CD14-positive monocyte (primary cell): ENCODE data around the gene C9orf153. TPM values are rescaled to one million over a fixed set of nuclear protein-coding genes. Genes with fewer than 3 reads are reported as not detected.

Experiments used
- DNase-seq, 3 donors: peaks; one replicate each; pipeline ENCODE4 v3.0.0-alpha.2; 2011 to 2022
- H2AFZ ChIP-seq: 2 replicates; pipeline ENCODE4 v1.6.0; 2012; ENCODE audit warnings: mild to moderate bottlenecking, low read depth, low read length, inconsistent platforms; ENCODE audit not compliant: insufficient read depth, poor library complexity, severe bottlenecking
- H3K27ac ChIP-seq, 2 donors: 1 replicate in 1 of 2; 2 replicates in 1 of 2; pipeline ENCODE4 v1.5.1; 2012 to 2013; ENCODE audit warnings: low read length in 2 of 2, control low read depth in 1 of 2, inconsistent platforms in 1 of 2, low read depth in 1 of 2, mild to moderate bottlenecking in 1 of 2
- H3K27me3 ChIP-seq, 2 donors: one replicate each; pipeline versions ENCODE4 v1.6.0 to v1.6.1; 2011 to 2013; ENCODE audit warnings: low read length in 2 of 2; ENCODE audit not compliant: control insufficient read depth in 2 of 2, insufficient read depth in 2 of 2
- H3K36me3 ChIP-seq, 2 donors: replicated peaks in 1 of 2; 1 replicate in 1 of 2; 2 replicates in 1 of 2; pipeline versions ENCODE4 v1.5.1 to v1.6.1; 2012 to 2013; ENCODE audit warnings: low read length in 2 of 2, control low read depth in 1 of 2, inconsistent platforms in 1 of 2, mild to moderate bottlenecking in 1 of 2; ENCODE audit not compliant: insufficient read depth in 2 of 2, control insufficient read depth in 1 of 2
- H3K4me1 ChIP-seq, 2 donors: 1 replicate in 1 of 2; 2 replicates in 1 of 2; pipeline versions ENCODE4 v1.5.1 to v1.6.1; 2012 to 2013; ENCODE audit warnings: low read length in 2 of 2, control low read depth in 1 of 2, inconsistent platforms in 1 of 2, mild to moderate bottlenecking in 1 of 2, moderate library complexity in 1 of 2; ENCODE audit not compliant: insufficient read depth in 2 of 2, control insufficient read depth in 1 of 2
- H3K4me2 ChIP-seq: replicated peaks from 2 replicates; pipeline ENCODE3; 2012; ENCODE audit warnings: low read length, moderate library complexity, mild to moderate bottlenecking; ENCODE audit not compliant: poor library complexity, severe bottlenecking; ENCODE audit errors: extremely low read depth
- H3K4me3 ChIP-seq, 3 experiments: fragments of 200-600 bp in 1 of 3; sonication (generic) in 1 of 3; replicated peaks in 1 of 3; 1 replicate in 2 of 3; 2 replicates in 1 of 3; pipeline ENCODE4 v1.5.1; 2011 to 2013; ENCODE audit warnings: low read length in 3 of 3, mild to moderate bottlenecking in 3 of 3, control low read depth in 2 of 3, low read depth in 2 of 3, inconsistent platforms in 1 of 3, moderate library complexity in 1 of 3
- H3K79me2 ChIP-seq: 2 replicates; pipeline ENCODE4 v1.6.0; 2012; ENCODE audit warnings: mild to moderate bottlenecking, control low read depth, inconsistent platforms, low read length, moderate library complexity; ENCODE audit not compliant: insufficient read depth
- H3K9ac ChIP-seq: 2 replicates; pipeline ENCODE4 v1.6.0; 2017; ENCODE audit warnings: low read length, mild to moderate bottlenecking; ENCODE audit not compliant: insufficient read depth, poor library complexity, severe bottlenecking
- H3K9me3 ChIP-seq, 2 donors: replicated peaks in 1 of 2; 1 replicate in 1 of 2; 2 replicates in 1 of 2; pipeline versions ENCODE4 v1.5.1 to v1.6.1; 2012 to 2013; ENCODE audit warnings: low read length in 2 of 2, control low read depth in 1 of 2; ENCODE audit not compliant: control insufficient read depth in 1 of 2, insufficient read depth in 1 of 2
- H4K20me1 ChIP-seq: 2 replicates; pipeline ENCODE4 v1.6.0; 2012; ENCODE audit warnings: mild to moderate bottlenecking, low read length, control low read depth, moderate library complexity; ENCODE audit not compliant: insufficient read depth
- H3K27ac Mint-ChIP-seq, 7 donors: one replicate each; pipeline ENCODE4 v1.8.0; 2020; ENCODE audit warnings: mild to moderate bottlenecking in 7 of 7, mixed read lengths in 7 of 7, moderate library complexity in 6 of 7, inconsistent platforms in 2 of 7
- H3K27me3 Mint-ChIP-seq, 3 donors: one replicate each; pipeline ENCODE4 v1.8.0; 2021 to 2022; ENCODE audit warnings: low read depth in 3 of 3, mild to moderate bottlenecking in 3 of 3, mixed read lengths in 3 of 3, moderate library complexity in 3 of 3, inconsistent platforms in 1 of 3
- H3K36me3 Mint-ChIP-seq, 2 donors: one replicate each; pipeline ENCODE4 v1.8.0; 2020; ENCODE audit warnings: mixed read lengths in 2 of 2, inconsistent platforms in 1 of 2, mild to moderate bottlenecking in 1 of 2
- H3K4me1 Mint-ChIP-seq: one replicate; pipeline ENCODE4 v1.8.0; 2020; ENCODE audit warnings: mild to moderate bottlenecking, mixed read lengths
- H3K4me3 Mint-ChIP-seq, 2 donors: one replicate each; pipeline ENCODE4 v1.8.0; 2020; ENCODE audit warnings: mild to moderate bottlenecking in 2 of 2, mixed read lengths in 2 of 2, moderate library complexity in 1 of 2
- H3K9me3 Mint-ChIP-seq, 7 donors: one replicate each; pipeline ENCODE4 v1.8.0; 2020 to 2022; ENCODE audit warnings: mixed read lengths in 7 of 7, mild to moderate bottlenecking in 6 of 7, moderate library complexity in 6 of 7, inconsistent platforms in 2 of 7
- WGBS: methylation state at CpG from one replicate; pipeline ENCODE4 v1.1.5; 2013; ENCODE audit warnings: missing lambda C conversion rate; ENCODE audit not compliant: insufficient coverage; 5-methylcytosine and 5-hydroxymethylcytosine counted together
- intact Hi-C, 2 donors: fragments of 100-400 bp; cut with micrococcal nuclease; formaldehyde crosslinking; loops; one replicate each; pipeline versions ENCODE4 v1.15.0 to v1.15.1; 2023
- polyA plus RNA-seq, 3 donors: library from polyadenylated mRNA; depleted of rRNA in 1 of 3; unstranded in 2 of 3; stranded (reverse) in 1 of 3; fragments of 300-500 nt in 2 of 3; fragments of >200 nt in 1 of 3; fragmentation: Illumina TruSeq in 2 of 3; gene quantifications; 1 replicate in 2 of 3; 2 replicates in 1 of 3; pipeline ENCODE4 v1.2.3, GENCODE V29; 2012 to 2021
- TF ChIP-seq, protein P1 (sequence below): fragments of 200-600 bp; IDR thresholded peaks from one replicate; pipeline ENCODE4 v1.8.0; 2022; ENCODE audit warnings: antibody characterized with exemption, mild to moderate bottlenecking

The C9orf153 gene
- polyA plus RNA-seq, 3 donors = not detected

DNA sequence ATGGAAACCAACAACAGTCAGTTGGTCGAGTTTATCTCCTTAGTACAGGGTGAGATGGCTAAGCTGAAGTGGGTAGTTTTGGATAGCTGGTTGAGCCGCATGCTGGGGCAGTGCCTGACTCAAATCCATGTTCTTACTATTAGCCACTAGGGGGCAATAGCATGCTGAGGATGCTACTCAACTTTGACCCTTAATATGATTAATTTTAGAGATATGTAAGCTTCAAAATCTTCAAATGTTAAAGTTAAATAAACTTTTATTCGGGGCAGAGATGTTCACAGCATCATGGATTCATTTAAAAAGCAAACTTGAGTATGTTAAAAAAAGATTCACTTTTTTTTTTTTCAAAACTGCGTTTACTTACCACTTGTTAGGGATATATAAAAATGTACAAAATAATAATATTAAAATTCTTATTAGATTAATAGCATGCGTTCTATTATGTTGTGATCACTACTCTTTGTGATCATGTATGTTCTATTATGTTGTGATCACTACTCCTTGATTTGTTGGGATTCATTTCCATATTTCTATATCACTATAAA lies 57.0 kb downstream of the C9orf153 start:
- no peak overlapping the region for H3K4me3 Mint-ChIP-seq
- H3K9me3 Mint-ChIP-seq = no peaks in the 10 kb centered on the region
- Histone ChIP-seq H3K4me3 (no peak overlapping the region), H3K36me3 (no peaks in the 10 kb centered on the region), H4K20me1 (no peaks in the 10 kb centered on the region), H3K9me3 (no peaks in the 10 kb centered on the region), H3K4me2 (no peak overlapping the region), H3K4me1 (no peaks in the 10 kb centered on the region), H2AFZ (no peak overlapping the region), H3K27ac (no peak overlapping the region), H3K79me2 (no peaks in the 10 kb centered on the region), H3K9ac (no peak overlapping the region), H3K27me3 (no peaks in the 10 kb centered on the region)
- peaks cover 4% of the 10 kb centered on the region for H3K4me1 Mint-ChIP-seq
- TF ChIP-seq, protein P1, sequence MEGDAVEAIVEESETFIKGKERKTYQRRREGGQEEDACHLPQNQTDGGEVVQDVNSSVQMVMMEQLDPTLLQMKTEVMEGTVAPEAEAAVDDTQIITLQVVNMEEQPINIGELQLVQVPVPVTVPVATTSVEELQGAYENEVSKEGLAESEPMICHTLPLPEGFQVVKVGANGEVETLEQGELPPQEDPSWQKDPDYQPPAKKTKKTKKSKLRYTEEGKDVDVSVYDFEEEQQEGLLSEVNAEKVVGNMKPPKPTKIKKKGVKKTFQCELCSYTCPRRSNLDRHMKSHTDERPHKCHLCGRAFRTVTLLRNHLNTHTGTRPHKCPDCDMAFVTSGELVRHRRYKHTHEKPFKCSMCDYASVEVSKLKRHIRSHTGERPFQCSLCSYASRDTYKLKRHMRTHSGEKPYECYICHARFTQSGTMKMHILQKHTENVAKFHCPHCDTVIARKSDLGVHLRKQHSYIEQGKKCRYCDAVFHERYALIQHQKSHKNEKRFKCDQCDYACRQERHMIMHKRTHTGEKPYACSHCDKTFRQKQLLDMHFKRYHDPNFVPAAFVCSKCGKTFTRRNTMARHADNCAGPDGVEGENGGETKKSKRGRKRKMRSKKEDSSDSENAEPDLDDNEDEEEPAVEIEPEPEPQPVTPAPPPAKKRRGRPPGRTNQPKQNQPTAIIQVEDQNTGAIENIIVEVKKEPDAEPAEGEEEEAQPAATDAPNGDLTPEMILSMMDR = peak; percentile 90
- H3K27ac Mint-ChIP-seq = no peak overlapping the region
- H3K27me3 Mint-ChIP-seq = peaks cover 0 to 7% (median 2%) of the 10 kb centered on the region in 3 donors
- WGBS = 0% methylated on average over 1 of the region's 5 CpGs
- peak; percentile 15 to 49 (median 40) for DNase-seq
- intact Hi-C loops = loop anchor here in 1 of 2 donors (5.0 kb wide), 1 partner anchor 1120 kb away; no protein-coding TSS in a partner anchor
- no peaks in the 10 kb centered on the region for H3K36me3 Mint-ChIP-seq

DNA sequence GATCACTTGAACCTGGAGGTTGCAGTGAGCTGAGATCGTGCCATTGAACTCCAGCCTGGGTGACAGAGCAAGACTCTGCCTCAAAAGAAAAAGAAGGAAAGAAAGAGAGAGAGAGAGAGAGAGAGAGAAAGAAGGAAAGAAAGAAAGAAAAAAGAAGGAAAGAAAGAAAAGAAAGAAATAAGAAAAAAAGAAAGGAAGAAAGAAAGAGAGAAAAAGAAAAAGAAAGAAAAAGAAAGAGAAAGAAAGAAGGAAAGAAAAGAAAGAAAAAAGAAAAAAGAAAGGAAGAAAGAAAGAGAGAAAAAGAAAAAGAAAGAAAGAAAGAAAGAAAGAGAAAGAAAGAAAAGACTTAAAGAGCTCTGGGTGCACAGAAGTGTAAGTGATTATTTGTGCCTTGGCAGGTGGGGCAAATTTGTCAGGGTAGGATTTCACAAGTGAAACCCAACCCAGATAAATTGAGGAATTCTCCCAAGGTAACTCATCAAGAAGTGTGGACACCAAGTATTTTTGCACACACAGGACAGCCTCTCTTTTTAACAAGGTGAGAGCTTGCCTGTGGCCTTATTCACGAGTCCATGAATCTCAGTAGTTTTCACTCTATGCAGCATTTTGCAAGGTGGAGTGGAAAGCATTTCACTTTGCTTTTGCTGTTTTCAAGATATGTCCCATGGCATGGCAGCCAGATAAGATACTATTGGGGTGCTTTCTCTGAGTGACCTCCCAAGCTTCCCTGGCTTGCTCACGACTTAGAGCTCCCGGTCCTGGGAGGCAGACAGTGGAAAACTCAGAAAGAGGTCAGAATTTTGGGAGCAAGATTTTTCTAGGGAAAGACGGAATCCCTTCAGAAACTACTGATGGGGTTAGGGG lies 57.8 kb downstream of the C9orf153 start:
- intact Hi-C loops = loop anchor here in 1 of 2 donors (5.0 kb wide), 1 partner anchor 1121 kb away; no protein-coding TSS in a partner anchor
- Histone ChIP-seq H4K20me1 (no peaks in the 10 kb centered on the region), H2AFZ (no peak overlapping the region), H3K4me2 (no peak overlapping the region), H3K27me3 (no peaks in the 10 kb centered on the region), H3K9ac (no peak overlapping the region), H3K4me3 (no peak overlapping the region), H3K27ac (no peak overlapping the region), H3K79me2 (no peaks in the 10 kb centered on the region), H3K36me3 (no peaks in the 10 kb centered on the region), H3K9me3 (no peaks in the 10 kb centered on the region), H3K4me1 (no peaks in the 10 kb centered on the region)
- 87% methylated on average over 3 of the region's 5 CpGs for WGBS
- no peak for DNase-seq
- Mint-ChIP-seq H3K27me3 (peaks cover 0 to 7% (median 2%) of the 10 kb centered on the region in 3 donors), H3K27ac (no peak overlapping the region), H3K36me3 (no peaks in the 10 kb centered on the region), H3K9me3 (peaks cover 0 to 2% (median 0%) of the 10 kb centered on the region in 7 donors), H3K4me1 (peaks cover 4% of the 10 kb centered on the region), H3K4me3 (no peak overlapping the region)
- TF ChIP-seq, protein P1 = no peak
